HG03025 (cell line): Measurements from ENCODE around the gene GRM8.

Source experiments
- ATAC-seq: cut with Tn5 transposase; IDR thresholded peaks from one replicate; pipeline ENCODE4 v1.9.1; 2021; ENCODE audit warnings: mild to moderate bottlenecking, moderate library complexity; ENCODE audit not compliant: unreplicated experiment, low FRiP score

The GRM8 gene

DNA sequence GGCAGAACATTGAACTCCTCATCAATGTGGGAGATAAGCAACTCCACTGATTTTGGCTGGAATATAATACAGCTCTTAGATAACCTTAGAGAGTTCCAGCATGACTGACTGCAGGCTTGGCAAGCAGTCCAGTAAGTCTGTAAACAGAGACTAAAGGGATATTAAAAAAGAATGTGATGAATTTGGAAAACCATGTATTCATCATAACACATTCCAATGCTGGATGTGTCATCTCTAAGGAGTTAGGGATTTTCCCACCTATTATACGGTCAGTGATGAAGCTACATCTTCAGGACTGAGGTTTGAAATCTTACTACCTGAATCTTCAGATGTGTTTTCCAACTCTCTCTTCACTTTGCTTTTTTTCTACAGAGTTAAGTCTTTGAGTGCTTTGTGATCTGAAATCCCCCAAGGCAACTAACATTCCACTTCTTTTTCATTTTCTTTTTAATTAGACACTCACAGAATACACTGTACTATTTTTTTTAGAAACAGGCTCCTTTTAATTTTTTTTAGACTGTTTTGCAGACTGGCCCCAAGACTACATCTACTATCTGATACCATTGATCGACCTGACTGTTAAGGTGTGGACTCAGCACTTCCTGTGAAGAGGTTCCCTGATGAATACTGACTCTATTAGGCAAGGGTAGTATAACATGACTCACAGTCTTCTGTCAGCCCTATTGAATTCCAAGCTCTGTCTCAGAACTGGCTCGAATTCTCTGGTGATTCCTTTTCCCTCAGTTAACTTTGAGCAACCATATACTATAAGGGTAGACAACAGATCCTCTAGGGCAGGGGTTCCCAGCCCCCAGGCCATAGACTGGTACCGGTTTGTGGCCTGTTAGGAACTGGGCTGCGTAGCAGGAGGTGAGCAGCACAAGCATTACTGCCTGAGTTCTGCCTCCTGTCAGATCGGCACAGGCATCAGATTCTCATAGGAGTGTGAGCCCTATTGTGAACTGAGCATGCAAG is 678.2 kb downstream of the GRM8 start:
- no peak for ATAC-seq

DNA sequence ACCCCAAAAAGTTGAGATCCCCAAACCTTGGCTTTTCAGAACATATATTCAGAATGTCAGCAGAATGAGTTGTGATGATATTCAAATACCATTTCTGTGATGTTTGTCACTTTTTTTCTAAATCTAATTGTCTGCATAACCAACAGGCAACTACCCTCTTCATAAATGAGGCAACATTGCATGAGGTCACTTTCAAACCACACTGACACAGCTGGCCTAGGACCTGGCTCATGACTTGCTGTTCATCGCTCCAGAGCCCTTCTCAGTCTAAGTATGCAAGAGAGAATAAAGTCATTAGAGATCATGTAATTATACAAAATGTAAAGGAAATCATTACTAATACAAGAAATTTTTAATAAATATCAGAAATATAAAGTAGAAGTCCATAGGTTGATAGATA is 681.9 kb downstream of the GRM8 start:
- no peak for ATAC-seq

DNA sequence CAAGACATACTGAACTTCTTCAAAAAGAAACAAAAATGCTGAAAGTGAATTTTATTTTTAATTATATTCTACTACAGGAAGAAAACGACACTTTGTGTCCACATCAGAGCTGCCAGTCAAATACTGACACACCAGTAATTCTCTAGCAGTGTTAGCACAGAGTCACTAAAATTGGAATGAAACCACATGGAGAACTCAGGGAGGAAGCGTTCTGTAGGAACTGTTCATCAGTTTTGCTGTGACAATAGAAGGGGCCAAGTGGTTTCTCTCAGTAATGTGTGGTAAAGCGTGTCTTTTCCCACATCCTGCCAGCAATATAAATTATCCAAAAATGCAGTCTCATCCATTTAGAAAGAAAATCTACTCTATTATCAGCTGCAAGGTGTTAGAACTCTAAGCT is 683.3 kb downstream of the GRM8 start:
- ATAC-seq, result no peak

DNA sequence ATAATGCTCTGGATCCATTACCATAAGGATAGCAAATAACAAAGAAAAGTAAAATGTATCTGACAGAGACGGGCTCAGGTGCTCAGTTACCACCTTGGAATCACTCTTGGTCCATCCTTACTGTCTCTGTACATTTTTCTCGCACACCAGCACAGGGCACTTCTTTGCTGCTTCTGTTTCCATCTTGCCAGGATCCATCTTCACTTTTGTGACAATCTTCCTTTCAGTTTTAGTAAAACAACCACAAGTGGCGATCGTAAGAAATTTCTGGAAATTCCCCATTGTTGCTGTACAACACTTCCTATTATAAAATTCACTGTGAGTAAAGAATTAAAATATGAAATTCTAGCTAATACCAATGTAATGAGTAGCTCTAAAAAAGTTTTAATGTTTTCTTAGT is 695.5 kb downstream of the GRM8 start:
- ATAC-seq, result no peak

DNA sequence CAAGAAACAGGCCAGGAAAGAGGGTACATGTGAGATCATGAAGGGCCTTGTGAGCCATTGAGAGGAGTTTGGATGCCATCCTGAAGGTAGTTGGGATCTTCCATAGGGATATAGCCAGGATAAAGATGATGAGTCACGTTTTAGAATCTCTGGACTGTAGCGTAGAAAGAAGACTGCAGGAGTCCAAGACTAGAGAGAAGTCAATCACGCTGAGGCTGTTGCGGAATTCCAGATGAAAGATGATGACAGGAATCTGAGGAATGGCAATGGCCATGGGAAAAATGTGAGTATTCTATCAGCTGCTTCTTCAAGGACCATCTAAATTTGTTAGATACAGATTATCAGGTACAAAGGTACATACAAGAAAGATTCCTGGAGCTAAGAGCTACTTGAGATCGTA is 711.3 kb downstream of the GRM8 start:
- no peak for ATAC-seq

DNA sequence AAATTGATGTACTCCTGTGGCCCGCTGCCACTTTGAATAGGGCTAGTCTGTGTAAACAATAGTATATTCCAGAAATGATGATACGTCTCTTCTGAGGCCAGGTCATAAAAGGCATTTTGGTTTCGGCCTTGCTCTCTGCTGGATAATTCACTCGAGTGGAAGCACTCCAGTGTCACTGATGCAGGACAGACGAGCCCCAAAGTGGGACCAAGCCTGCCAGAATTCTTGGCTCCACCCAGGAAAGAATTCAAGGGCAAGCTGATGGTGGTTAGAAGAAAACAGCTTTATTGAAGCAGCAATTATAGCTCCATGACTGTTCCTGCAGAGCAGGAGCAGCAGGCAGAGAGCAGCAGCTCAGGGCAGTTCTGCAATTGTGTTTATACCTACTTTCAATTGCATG is 717.6 kb downstream of the GRM8 start:
- ATAC-seq, result no peak

DNA sequence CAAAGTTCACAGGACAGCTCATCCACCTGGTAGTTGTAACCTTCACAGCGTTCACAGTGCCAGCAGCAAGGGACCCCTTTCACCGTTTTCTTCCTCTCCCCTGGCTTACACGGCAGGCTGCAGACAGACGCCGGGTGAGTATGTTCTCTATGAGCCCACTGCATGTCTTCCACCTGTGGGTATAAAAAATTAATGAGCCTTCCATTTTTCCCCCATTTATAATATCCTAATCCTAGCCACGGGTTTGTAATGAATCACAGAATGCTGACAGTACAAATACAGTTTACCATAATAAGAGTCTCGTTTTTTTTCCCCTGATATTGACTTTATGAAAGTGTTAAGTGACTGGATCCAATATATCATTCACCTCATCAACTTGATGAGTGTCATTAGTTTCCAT is 719.0 kb downstream of the GRM8 start:
- no peak for ATAC-seq

DNA sequence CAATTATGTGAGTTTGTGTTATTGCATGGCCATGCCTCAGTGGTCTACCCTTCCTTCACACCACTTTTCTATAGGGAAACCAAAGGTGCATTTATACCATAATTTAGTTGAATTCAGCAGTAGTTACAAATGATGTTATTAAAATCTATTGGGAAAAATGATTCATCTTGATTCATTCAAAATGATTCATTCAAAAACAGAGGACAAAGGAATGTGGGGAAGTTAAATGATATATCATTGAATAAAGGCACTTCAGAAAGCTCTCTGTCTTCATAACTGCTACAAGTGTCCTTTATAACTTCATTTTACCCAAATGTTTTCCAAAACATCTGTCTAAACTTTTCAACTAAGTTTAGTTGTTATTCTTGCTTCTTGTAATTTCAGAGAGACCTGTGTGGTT is 722.9 kb downstream of the GRM8 start:
- no peak for ATAC-seq

DNA sequence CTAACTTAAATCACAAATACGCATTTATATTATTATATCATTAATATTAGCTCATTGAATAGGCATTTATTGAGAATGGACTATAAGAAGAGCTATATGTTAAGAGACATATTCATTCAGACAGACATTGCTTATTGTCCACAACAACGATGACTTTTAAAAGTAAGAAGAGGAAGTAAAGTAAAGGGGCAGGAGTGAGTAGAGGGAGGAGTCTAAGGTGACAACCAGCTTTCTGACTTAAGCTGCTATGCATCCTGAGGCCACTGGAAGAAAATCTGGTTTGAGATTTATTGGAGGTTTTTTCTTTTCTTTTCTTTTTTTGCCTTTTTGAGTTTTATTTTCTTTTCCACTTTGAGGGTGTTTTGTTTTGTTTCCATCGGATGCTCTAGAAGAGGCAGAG is 723.5 kb downstream of the GRM8 start:
- ATAC-seq, result no peak

DNA sequence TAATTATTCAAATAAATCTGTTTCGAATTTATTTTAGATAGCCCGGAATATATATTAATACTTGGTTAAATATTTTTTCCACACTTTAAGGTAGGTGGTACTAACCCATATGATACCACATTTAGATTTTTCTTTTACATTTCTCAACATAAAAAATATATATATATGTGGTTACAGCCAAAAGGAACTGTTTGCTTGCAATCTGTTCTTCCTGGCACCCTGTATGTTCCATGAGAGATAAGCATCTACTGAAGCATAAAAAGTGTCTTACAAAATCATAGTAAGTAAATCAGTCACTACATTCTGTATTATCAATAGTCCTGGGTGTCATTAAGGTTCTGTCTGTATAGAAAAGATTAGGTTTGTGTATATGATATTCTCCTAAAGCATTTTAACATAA is 726.8 kb downstream of the GRM8 start:
- ATAC-seq, result no peak

DNA sequence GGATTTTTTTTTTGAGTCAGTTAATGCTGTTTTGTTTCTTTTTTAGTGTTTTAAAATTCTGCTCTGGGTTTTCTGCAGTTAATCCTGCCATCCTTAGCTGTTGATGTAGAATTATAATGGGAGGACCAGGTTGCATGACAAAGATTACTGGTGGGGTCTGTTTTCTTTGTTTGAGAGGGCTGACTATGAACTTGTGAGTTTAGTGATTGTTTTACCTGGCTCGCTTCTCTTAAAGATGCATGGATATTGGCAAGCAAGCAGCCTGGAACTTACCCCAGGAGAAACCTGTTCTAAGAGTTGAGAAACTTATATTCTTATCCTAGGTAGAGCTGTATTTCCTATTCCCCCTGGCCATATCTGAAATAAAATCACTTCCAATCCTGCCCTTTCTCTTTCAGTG is 727.8 kb downstream of the GRM8 start:
- no peak for ATAC-seq

DNA sequence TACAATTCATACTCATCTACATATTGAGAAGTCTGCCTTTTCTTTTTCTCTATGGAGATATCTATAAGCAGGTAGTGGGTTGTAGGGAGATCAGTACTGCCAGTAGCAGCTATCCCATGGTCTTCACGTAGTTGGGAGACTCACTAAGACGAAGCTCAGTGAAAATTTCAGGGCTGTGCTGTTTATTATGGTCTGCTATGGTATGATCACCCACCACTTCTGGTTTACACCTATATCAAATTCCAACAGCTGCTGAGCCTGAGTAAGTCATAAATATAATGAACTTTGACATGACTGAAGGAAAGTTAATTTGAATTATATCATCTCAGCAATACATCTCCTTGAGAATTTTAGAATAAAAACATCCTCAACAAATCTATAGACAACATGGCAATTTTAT is 741.7 kb downstream of the GRM8 start:
- no peak for ATAC-seq

DNA sequence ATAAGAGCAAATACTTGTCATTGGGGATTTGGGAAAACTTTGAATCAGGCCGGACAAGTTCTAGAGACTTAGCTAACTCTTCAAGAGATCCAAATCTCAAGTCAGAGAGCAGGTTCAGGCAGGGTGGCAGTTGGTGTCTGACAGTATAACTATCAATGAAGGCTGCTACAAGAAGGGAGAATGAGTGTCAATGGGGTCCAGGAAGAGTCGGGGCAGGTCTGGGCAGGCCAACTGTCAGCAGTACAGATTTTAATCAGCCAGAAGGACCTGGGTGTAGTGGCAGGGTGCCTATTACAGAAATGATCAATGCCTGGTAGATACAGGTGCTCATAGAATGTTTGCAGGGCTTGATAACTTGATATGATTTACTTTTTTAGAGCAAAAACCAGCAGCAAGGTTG is 751.1 kb downstream of the GRM8 start:
- ATAC-seq, result peak; percentile 72

DNA sequence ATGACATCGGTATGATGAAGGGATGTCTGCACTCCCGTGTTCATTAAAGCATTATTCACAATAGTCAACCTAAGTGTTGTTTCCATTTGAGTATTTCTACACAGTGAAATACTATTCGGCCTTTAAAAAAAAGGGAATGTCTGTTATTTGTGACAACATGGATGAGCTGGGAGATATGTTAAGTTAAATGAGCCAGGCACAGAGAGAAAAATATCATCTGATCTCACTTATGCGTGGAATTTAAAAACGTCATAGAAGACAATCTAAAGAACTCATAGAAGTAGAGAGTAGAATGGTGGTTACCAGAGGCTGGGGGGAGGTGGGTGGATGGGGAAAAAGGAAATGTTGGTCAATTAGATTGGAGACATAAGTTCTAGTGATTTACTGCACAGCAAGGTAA is 753.3 kb downstream of the GRM8 start:
- ATAC-seq, result no peak

DNA sequence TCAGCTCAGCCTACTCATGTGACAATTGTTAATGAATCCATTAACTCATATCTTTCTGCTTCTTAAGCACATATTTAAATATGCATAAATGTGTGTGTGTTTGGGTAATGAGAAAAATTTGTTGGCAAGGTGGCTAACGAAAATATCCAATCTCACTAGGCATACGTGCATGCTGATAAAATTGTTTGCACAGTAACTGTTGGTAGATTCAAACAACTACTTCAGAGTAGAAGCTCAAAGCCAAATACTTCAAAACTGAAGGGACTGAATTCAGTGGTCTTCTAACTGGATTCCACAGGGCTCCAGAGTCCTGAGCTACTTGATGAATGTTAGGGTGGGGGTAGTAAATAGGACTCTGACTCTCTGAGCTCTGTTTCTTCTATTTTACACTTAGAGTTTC is 757.0 kb downstream of the GRM8 start:
- ATAC-seq, result no peak

DNA sequence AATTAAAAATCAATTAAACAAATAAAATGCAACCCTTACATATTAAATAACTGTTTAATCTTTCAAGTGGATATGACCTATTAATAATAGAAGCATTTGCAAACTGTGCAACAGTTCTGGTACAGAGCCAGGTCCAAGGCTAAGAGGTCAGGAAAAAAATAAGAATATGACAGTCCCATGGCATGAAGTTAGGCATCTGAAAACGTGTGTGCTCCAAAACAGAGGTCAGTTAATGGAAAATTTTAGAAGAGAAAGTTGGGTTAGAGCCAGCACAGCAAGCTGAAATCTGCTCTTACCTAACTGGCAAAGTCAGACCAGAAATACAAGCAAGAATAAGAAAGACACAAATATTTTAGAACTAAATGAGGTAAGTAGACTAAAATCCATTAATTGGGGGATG is 757.7 kb downstream of the GRM8 start:
- ATAC-seq, result no peak

DNA sequence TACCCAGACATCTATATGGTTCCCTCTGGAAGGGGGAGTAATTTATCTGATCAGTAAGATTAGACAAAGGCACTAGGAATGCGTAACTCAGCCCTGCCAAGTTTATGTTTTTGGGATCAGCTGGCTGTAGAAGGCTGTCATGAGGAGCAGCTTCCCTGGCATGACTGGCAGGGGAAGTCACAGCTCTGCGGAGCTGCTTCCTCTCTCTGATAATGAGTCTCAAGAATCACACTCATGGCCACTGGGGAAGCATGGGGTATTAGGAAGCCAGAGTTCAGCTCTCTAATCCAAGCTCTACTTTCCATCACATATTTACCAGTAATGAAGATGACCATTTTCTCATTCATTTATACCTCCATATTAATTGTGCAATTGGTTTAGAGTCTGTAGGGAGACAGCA is 758.9 kb downstream of the GRM8 start:
- no peak for ATAC-seq

DNA sequence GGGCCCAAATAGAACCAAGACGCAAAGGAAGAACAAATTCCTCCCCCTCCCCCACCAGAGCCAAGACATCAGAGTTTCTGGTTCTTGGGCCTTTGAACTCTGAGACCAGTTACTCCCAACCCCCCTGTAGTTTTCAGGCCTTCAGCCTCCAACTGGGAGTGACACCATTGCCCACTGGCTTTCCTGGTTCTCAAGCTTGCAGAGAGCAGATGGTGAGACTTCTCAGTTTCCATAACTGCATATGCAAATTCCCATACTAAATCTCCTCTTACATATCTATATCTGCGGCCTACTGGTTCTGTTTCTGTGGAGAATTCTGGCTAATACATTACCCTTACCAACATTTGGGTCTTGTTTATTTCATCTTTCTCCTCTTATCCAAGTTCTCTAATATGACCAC is 762.9 kb downstream of the GRM8 start:
- no peak for ATAC-seq

DNA sequence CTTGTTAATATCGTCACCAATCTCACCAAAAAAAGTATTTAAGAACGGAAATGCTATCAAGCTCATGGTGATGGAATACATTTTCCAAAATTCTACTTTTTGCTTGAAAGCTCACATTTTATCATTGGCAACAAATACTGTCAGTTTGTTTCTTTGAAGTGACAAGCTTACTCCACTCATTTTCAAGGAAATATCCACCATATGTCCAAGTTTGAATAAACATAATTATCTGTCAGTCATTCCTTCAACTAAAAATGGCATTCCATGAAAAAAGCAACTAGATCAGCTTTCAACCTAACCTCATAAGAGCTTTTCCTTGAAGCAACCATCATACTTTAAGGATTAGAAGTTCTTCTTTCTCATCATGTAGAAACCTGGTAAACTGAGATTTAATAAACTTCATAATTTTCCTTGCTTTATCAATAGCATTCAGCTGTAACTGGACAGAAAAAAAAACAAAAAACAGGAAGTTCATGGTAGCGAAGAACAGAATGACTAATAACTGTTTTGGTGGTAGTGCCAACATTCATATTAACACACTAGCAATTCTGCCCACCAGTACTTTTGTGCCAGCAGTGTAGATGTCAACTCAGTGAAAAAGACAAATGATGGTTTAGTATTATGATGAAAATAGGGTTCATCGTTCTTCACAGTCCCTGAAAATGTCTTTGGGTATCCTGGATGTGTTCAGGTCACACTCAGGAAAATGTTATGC is 764.9 kb downstream of the GRM8 start:
- no peak for ATAC-seq

DNA sequence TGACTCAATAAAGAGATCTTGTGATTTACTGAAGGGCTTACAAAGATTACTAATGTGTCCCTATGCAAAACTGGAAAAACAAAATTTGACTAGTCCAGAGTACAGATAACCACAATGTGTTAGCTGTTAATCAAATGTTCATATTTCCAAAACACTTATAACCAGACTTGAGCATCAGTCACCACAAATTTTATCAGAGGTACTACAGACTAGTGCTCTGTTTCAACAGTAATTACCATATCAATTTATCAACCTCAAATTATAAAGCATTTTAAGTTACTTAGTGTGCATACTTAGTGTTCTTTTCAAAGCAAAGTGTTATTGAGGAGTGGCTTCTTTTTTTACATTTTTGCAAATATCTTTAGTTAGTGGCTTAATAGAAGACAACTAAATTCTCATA is 765.9 kb downstream of the GRM8 start:
- no peak for ATAC-seq

DNA sequence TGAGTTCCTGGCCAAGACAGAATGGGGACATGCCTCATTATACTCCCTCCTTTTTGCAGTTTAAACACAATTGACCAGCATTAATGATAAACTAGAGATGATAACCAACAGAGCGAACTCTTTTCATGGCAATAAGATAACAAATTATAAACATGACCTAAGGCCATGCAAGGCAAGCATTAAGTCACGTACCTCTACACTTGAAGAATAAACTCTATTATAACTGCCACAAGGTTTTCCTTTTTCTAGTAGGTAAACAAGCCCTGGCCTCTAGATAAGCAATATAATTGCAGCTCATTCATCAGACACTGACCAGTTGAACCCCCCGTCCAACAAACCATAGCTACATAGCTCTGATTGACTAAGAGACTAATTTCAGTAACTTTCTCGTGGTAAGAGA is 767.0 kb downstream of the GRM8 start:
- no peak for ATAC-seq

DNA sequence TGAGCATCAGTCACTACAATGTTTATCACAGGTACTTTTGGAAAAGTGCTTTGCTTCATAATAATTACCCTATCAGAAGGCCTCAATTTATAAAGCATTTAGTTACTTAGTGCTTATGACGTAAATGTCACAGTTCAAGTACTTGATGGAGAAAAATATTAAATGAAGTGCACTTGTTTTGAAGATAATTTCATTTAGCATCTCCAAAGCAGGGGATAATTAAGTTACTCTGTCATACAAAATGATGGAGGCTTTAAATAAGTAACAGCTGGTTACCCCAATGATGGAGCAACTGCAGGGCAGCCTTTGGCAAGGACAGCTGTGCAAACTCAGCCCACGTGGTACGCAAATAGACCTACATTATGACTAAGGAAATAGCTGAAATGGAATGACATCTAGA is 768.8 kb downstream of the GRM8 start:
- no peak for ATAC-seq
